Right cardiac atrium (tissue), 5 donors: ENCODE results near the gene GDF10. TPM values are rescaled to one million over a fixed set of nuclear protein-coding genes. Genes with fewer than 3 reads are reported as not detected.

Source experiments
- ATAC-seq, 2 donors: fragments of 200-7000 bp; cut with Tn5 transposase; one replicate each; pipeline versions ENCODE4 v1.8.0 to v1.9.1; 2020; ENCODE audit warnings: moderate library complexity in 2 of 2, mild to moderate bottlenecking in 1 of 2
- DNase-seq, 3 donors: peaks; one replicate each; pipeline ENCODE4 v3.0.0-alpha.2; 2020
- H3K27ac ChIP-seq: one replicate; pipeline ENCODE4 v1.5.1; 2013; ENCODE audit warnings: mild to moderate bottlenecking, low read length, control low read depth, moderate library complexity
- H3K27me3 ChIP-seq: one replicate; pipeline ENCODE4 v1.6.1; 2013; ENCODE audit not compliant: control insufficient read depth, insufficient read depth
- H3K4me1 ChIP-seq: one replicate; pipeline ENCODE4 v1.6.1; 2013; ENCODE audit warnings: low read length; ENCODE audit not compliant: control insufficient read depth, insufficient read depth
- H3K4me3 ChIP-seq: one replicate; pipeline ENCODE4 v1.5.1; 2013; ENCODE audit warnings: low read length, control low read depth
- H3K9me3 ChIP-seq: one replicate; pipeline ENCODE4 v1.6.1; 2013; ENCODE audit warnings: low read length; ENCODE audit not compliant: control insufficient read depth
- WGBS: extraction: QIAGEN DNeasy Blood & Tissue Kit; methylation state at CpG from one replicate; pipeline ENCODE4 v1.1.7; 2013; 5-methylcytosine and 5-hydroxymethylcytosine counted together
- intact Hi-C, 4 donors: fragments of 100-400 bp; cut with DNase I; formaldehyde crosslinking; loops; one replicate each; pipeline versions ENCODE4 v1.11.0 to v1.14.0; 2022 to 2023
- polyA plus RNA-seq: library from polyadenylated mRNA; stranded (reverse); fragments of 200-250 nt; gene quantifications from one replicate; pipeline ENCODE4 v1.2.3, GENCODE V29; 2013
- total RNA-seq, 4 donors: library from RNA; stranded (reverse); fragmentation: NEBNext Ultra II Directional; extraction: Animal tissue kit (Norgen Biotek cat#: 25700); gene quantifications; one replicate each; pipeline ENCODE4 v1.2.1, GENCODE V29; 2021
- donor health status: healthy with polysubstance abuse.
- donor health status: DM: no; HTN: yes; CAD: no.
- donor health status: DM: no; HTN: no; CAD: no.
- donor health status: DM: no; HTN: yes; CAD: no; lungs with severe emphysema.
- donor health status: DM: yes; HTN: yes; CAD: no.

The GDF10 gene
- total and polyA plus RNA-seq, 5 donors: 1.8 to 4.3 (median 2.5) TPM

DNA sequence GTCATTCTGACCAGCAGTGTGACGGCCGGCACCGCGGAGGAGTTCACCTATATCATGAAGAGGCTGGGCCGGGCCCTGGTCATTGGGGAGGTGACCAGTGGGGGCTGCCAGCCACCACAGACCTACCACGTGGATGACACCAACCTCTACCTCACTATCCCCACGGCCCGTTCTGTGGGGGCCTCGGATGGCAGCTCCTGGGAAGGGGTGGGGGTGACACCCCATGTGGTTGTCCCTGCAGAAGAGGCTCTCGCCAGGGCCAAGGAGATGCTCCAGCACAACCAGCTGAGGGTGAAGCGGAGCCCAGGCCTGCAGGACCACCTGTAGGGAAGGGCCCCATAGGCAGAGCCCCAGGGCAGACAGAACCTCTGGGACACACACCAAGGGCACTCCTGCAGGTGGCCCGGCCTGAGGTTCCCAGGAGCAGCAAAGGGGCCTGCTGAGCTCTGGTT is 57.2 kb downstream of the GDF10 start:
- Histone ChIP-seq H3K27me3 (no peaks in the 10 kb centered on the region), H3K9me3 (no peaks in the 10 kb centered on the region), H3K27ac (no peak overlapping the region), H3K4me3 (no peak overlapping the region), H3K4me1 (no peaks in the 10 kb centered on the region)
- intact Hi-C loops: no loop called here
- WGBS: 93% methylated on average over 12 of the region's 12 CpGs
- no peak for DNase-seq
- no peak for ATAC-seq

DNA sequence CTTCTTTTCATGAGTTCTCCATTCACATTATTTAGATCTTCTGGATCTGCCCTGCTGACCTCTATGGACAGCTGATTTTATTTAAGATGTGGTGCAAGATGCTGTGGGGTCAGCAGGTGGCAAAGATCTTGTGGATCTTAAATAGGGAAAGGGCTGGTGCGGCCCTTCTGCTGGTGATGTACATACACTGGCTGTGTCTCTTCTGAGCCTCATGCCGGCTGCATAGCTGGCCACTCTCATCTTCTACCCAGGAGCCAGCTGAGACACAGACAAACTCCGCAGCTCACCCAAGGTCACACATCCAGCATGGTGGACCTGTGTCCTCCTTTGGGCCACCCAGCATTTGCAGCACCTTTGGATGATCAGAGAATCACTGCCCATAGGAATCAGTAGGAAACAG is 57.9 kb downstream of the GDF10 start:
- intact Hi-C loops: no loop called here
- H3K4me1 ChIP-seq: no peaks in the 10 kb centered on the region
- ATAC-seq (no peak), DNase-seq (no peak)
- H3K27ac ChIP-seq: no peak overlapping the region
- 92% methylated on average over 3 of the region's 3 CpGs for WGBS
- H3K4me3 ChIP-seq: no peak overlapping the region
- no peaks in the 10 kb centered on the region for H3K9me3 ChIP-seq
- no peaks in the 10 kb centered on the region for H3K27me3 ChIP-seq

- ATAC-seq: no peak
- Histone ChIP-seq H3K4me3 (no peak overlapping the region), H3K4me1 (no peaks in the 10 kb centered on the region), H3K27me3 (no peaks in the 10 kb centered on the region), H3K27ac (no peak overlapping the region), H3K9me3 (no peaks in the 10 kb centered on the region)
- WGBS: 91% methylated on average over 3 of the region's 3 CpGs
- no peak for DNase-seq
- intact Hi-C loops: no loop called here
These were observed 58.5 kb downstream of the GDF10 start for GRCh38 chr10:47358457-47358856.

- H3K27me3 ChIP-seq: no peaks in the 10 kb centered on the region
- no peaks in the 10 kb centered on the region for H3K4me1 ChIP-seq
- H3K27ac ChIP-seq: no peak overlapping the region
- no peaks in the 10 kb centered on the region for H3K9me3 ChIP-seq
- intact Hi-C loops: no loop called here
- WGBS: 88% methylated on average over 2 of the region's 2 CpGs
- ATAC-seq: no peak
- no peak overlapping the region for H3K4me3 ChIP-seq
- DNase-seq: no peak
These were observed 59.1 kb downstream of the GDF10 start for GRCh38 chr10:47359101-47359500.

DNA sequence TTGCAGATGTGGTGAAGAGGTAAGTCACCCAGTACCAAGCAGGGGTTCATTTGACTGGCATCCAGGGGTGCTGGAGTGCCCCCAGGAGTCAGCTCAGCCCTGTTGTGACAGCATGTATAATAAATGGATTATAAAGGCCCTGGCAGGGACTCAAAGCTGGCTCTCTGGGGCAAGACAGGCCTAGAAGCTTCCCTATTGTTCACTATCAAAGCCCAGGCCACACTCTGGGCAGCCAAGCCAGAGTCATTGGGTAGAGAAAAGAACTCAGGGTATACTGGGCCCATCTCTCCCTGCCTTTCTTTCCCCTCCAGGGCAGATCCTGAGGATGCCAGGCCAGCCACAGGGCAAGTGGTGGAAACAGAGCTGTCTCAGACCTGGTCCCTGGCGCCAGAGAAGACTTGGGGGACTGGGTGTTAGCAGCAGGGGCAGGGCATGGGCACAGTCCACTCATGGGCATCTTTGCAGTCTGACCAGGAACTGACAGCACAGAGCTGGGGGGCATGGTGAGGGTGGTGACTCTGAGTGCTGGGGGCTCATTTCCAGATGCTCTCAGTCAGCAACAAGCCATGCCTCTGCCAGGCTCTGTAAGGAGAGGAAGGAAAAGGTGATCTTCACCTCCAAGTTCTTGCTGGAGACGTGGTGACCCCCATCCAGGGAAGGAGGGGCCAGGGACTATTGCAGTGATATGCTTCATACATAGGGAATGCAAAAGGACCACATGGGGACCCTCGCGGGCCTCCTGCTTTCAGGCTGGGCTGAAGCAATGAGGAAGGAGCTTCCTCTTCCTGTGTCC is 59.8 kb downstream of the GDF10 start:
- WGBS: 69% methylated on average over 4 of the region's 4 CpGs
- no peak overlapping the region for H3K27ac ChIP-seq
- no peaks in the 10 kb centered on the region for H3K4me1 ChIP-seq
- no peak overlapping the region for H3K4me3 ChIP-seq
- ATAC-seq (no peak), DNase-seq (no peak)
- H3K9me3 ChIP-seq: no peaks in the 10 kb centered on the region
- intact Hi-C loops: no loop called here
- no peaks in the 10 kb centered on the region for H3K27me3 ChIP-seq

DNA sequence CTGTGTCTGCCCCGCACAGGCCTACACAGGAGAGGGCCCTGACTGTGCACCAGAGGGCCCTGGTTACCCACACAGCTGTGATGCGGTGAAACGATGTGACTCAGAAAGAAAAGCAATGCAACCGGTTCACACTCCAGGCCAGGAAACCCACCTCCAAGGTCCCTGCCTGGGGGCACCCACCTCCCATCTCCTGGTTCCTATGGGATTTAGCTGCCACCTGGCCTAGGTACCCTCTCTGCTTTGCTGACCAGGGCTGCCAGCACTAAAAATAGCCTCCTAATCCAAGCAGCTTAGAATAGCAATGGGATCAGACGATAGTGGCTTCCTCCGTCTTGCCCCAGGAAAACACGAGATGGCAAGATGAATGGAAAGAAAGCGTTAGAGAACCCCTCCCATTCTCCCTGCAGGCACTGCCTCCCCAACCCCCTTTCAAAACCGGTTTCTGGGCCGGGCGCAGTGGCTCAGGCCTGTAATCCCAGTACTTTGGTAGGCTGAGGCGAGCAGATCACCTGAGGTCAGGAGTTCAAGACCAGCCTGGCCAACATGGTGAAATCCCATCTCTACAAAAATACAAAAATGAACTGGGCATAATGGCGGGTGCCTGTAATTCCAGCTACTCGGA is 60.5 kb downstream of the GDF10 start:
- Histone ChIP-seq H3K9me3 (no peaks in the 10 kb centered on the region), H3K4me1 (no peaks in the 10 kb centered on the region), H3K27ac (no peak overlapping the region), H3K4me3 (no peak overlapping the region), H3K27me3 (no peaks in the 10 kb centered on the region)
- WGBS: 74% methylated on average over 14 of the region's 14 CpGs
- intact Hi-C loops: no loop called here
- no peak for DNase-seq
- ATAC-seq: peak in 1 of 2 donors; percentile 20

- H3K4me3 ChIP-seq: no peak overlapping the region
- no peaks in the 10 kb centered on the region for H3K27me3 ChIP-seq
- no peak overlapping the region for H3K27ac ChIP-seq
- WGBS: 54% methylated on average over 9 of the region's 9 CpGs
- no peaks in the 10 kb centered on the region for H3K9me3 ChIP-seq
- ATAC-seq (peak in 1 of 2 donors; percentile 23), DNase-seq (no peak)
- intact Hi-C loops: no loop called here
- H3K4me1 ChIP-seq: no peaks in the 10 kb centered on the region
These were observed 61.3 kb downstream of the GDF10 start for GRCh38 chr10:47361293-47361692.

- Histone ChIP-seq H3K9me3 (no peaks in the 10 kb centered on the region), H3K27me3 (no peaks in the 10 kb centered on the region), H3K4me3 (no peak overlapping the region), H3K27ac (no peak overlapping the region), H3K4me1 (no peaks in the 10 kb centered on the region)
- intact Hi-C loops: no loop called here
- no peak for ATAC-seq
- DNase-seq: no peak
- WGBS: 89% methylated on average over 3 of the region's 3 CpGs
These were observed 62.2 kb downstream of the GDF10 start for GRCh38 chr10:47362199-47362598.

Other genes starting within 250 kb of the GDF10 start
- gene GDF2, start 22.3 kb downstream of the GDF10 start, total RNA-seq: under 1 TPM; 0.17 to 0.26 (median 0.23) TPM
- 0.14 TPM for gene GDF2, start 22.3 kb downstream of the GDF10 start, polyA plus RNA-seq
- not detected for gene RBP3, start 48.2 kb downstream of the GDF10 start, total RNA-seq
- gene RBP3, start 48.2 kb downstream of the GDF10 start, polyA plus RNA-seq: not detected
- not detected for gene ZNF488, start 84.1 kb downstream of the GDF10 start, total RNA-seq
- 0.02 TPM for gene ZNF488, start 84.1 kb downstream of the GDF10 start, polyA plus RNA-seq
- 1 to 10 TPM in 1 of 4 donors, under 1 TPM in 3; 0.62 to 1.3 (median 0.80) TPM for gene ANXA8, start 183.9 kb downstream of the GDF10 start, total RNA-seq
- gene ANXA8, start 183.9 kb downstream of the GDF10 start, polyA plus RNA-seq: 0.27 TPM
- gene FAM25G, start 191.5 kb downstream of the GDF10 start, total RNA-seq: not detected
- not detected for gene FAM25G, start 191.5 kb downstream of the GDF10 start, polyA plus RNA-seq
- gene AGAP9, start 223.4 kb downstream of the GDF10 start, total RNA-seq: 1 to 10 TPM; 3.3 to 4.6 (median 4.0) TPM
- gene AGAP9, start 223.4 kb downstream of the GDF10 start, polyA plus RNA-seq: 4.9 TPM